H1 (cell line): ENCODE measurements around the gene ZFP36L1.

Experiments
- EGR1 ChIP-seq: IDR thresholded peaks from 2 replicates; pipeline ENCODE4 v1.6.1; 2011; ENCODE audit warnings: low read depth, low read length, borderline replicate concordance
- EP300 ChIP-seq, 2 experiments: IDR thresholded peaks; 1 replicate in 1 of 2; 2 replicates in 1 of 2; pipeline ENCODE4 v1.6.1; 2011 to 2012; ENCODE audit warnings: low read depth in 2 of 2, low read length in 2 of 2, mild to moderate bottlenecking in 2 of 2, borderline replicate concordance in 1 of 2, inconsistent platforms in 1 of 2, moderate library complexity in 1 of 2
- GABPA ChIP-seq: IDR thresholded peaks from 2 replicates; pipeline ENCODE4 v1.6.1; 2011; ENCODE audit warnings: mild to moderate bottlenecking, low read length, moderate library complexity, borderline replicate concordance; ENCODE audit not compliant: insufficient read depth
- NANOG ChIP-seq: IDR thresholded peaks from 2 replicates; pipeline ENCODE4 v1.6.1; 2011; ENCODE audit warnings: low read length, low read depth, mild to moderate bottlenecking, inconsistent platforms; ENCODE audit not compliant: insufficient read depth, poor library complexity, severe bottlenecking
- NRF1 ChIP-seq: IDR thresholded peaks from 2 replicates; pipeline ENCODE4 v1.6.1; 2011; ENCODE audit warnings: mild to moderate bottlenecking, low read depth, low read length, improper control_type of control experiment
- POLR2AphosphoS5 ChIP-seq: IDR thresholded peaks from 2 replicates; pipeline ENCODE4 v1.6.1; 2011; ENCODE audit warnings: low read depth, low read length
- RAD21 ChIP-seq, 2 experiments: IDR thresholded peaks in 1 of 2; conservative IDR thresholded peaks in 1 of 2; 2 replicates each; pipeline ENCODE4 v1.6.1; 2011; ENCODE audit warnings: low read depth in 2 of 2, low read length in 2 of 2, improper control_type of control experiment in 1 of 2, inconsistent platforms in 1 of 2, mild to moderate bottlenecking in 1 of 2, moderate library complexity in 1 of 2
- SIN3A ChIP-seq, 2 experiments: IDR thresholded peaks in 1 of 2; conservative IDR thresholded peaks in 1 of 2; 2 replicates each; pipeline ENCODE4 v1.6.1; 2011 to 2012; ENCODE audit warnings: low read length in 2 of 2, improper control_type of control experiment in 1 of 2, low read depth in 1 of 2, mild to moderate bottlenecking in 1 of 2
- SP1 ChIP-seq: IDR thresholded peaks from 2 replicates; pipeline ENCODE4 v1.6.1; 2011; ENCODE audit warnings: low read depth, low read length
- TBP ChIP-seq: IDR thresholded peaks from 2 replicates; pipeline ENCODE4 v1.6.1; 2011; ENCODE audit warnings: low read depth, low read length, improper control_type of control experiment
- TF ChIP-seq, protein P1 (sequence below), 3 experiments: IDR thresholded peaks; 1 replicate in 2 of 3; 2 replicates in 1 of 3; pipeline versions ENCODE4 v1.5.1 to v1.6.1; 2011; ENCODE audit warnings: low read length in 3 of 3, mild to moderate bottlenecking in 3 of 3, inconsistent platforms in 2 of 3, low read depth in 1 of 3, moderate library complexity in 1 of 3; ENCODE audit not compliant: insufficient read depth in 1 of 3; ENCODE audit errors: control extremely low read depth in 1 of 3

DNA sequence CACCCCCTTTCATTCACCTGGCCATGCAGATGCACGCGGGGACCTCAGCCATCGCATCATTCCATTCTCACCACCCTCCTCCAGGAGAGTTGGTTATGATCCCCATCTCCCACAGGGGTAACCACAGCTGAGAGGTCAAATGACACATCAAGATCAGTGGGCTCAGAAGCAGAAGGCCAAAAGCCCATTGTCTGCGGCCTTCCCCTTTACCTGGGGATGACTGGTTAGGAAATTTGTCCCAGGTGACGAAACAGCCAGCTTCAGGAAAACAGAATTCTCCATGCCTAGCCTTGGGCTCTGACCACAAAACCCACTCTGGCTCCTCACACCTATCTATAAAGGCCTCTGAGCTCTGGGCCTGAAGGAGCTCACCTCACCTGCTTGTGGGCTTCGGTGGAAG lies 36.1 kb downstream of the ZFP36L1 start:
- no peak for TF ChIP-seq NRF1
- TF ChIP-seq, protein P1, sequence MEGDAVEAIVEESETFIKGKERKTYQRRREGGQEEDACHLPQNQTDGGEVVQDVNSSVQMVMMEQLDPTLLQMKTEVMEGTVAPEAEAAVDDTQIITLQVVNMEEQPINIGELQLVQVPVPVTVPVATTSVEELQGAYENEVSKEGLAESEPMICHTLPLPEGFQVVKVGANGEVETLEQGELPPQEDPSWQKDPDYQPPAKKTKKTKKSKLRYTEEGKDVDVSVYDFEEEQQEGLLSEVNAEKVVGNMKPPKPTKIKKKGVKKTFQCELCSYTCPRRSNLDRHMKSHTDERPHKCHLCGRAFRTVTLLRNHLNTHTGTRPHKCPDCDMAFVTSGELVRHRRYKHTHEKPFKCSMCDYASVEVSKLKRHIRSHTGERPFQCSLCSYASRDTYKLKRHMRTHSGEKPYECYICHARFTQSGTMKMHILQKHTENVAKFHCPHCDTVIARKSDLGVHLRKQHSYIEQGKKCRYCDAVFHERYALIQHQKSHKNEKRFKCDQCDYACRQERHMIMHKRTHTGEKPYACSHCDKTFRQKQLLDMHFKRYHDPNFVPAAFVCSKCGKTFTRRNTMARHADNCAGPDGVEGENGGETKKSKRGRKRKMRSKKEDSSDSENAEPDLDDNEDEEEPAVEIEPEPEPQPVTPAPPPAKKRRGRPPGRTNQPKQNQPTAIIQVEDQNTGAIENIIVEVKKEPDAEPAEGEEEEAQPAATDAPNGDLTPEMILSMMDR (IDR thresholded peaks at IDR 0.05; ENCODE audit: control extremely low read depth in 1 of 3, insufficient read depth in 1 of 3, low read depth in 1 of 3, low read length in 3 of 3): no peak
- TF ChIP-seq SP1: no peak
- no peak for TF ChIP-seq EGR1
- TF ChIP-seq TBP: no peak
- TF ChIP-seq SIN3A (conservative IDR thresholded peaks at IDR 0.05 in 1 of 2, IDR thresholded peaks at IDR 0.05 in 1 of 2; ENCODE audit: low read depth in 1 of 2, low read length in 2 of 2): no peak
- no peak for TF ChIP-seq NANOG
- no peak for TF ChIP-seq RAD21 (IDR thresholded peaks at IDR 0.05 in 1 of 2, conservative IDR thresholded peaks at IDR 0.05 in 1 of 2; ENCODE audit: low read depth in 2 of 2, low read length in 2 of 2)
- TF ChIP-seq EP300 (IDR thresholded peaks at IDR 0.05; ENCODE audit: borderline replicate concordance in 1 of 2, low read depth in 2 of 2, low read length in 2 of 2): no peak
- no peak for TF ChIP-seq GABPA
- no peak for TF ChIP-seq POLR2AphosphoS5
